ENCODE results near the gene RPL31. TPM values are rescaled to one million over a fixed set of nuclear protein-coding genes. Genes with fewer than 3 reads are reported as not detected.
A peak's percentile ranks its signal among the peaks of the same experiment; 100 is the strongest.

The RPL31 gene
- total and polyA plus RNA-seq, 5 experiments from 2014 or later: 2,599 to 8,494 (median 7,517) TPM

DNA sequence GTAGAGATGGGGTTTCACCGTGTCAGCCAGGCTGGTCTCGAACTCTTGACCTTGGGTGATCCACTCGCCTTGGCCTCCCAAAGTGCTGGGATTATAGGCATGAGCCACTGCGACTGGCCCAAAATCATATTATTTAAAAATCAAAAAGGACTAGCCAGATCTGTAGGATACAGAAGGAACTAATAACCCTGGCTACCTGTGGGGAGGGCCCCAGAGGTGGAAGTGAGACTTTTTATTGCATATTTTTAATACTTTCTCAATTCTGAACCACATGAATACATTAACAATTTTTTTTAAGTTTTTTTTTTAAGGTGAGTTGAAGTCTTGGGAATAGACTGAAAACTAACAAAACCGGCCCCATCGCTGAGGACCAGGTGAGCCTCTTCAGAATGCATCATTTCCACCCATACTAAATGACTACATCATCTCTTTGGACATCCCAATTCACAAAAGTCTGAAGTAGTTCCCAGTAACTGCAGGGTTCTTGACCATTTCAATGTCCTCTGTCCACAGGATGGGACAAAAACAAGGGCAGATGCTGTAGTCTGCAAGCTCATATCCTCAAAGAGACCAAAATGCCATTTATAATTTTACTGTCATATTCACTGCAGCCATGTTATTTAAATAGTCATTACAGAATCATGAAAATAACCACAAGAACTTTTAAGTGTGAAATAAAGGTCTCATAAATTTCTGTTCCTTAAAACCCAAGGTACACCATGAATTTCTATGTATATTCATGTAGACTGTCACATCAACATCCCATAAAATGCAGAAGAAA is 21.4 kb downstream of the RPL31 start:
- POLR2A ChIA-PET: no interaction called here
- H3K4me1 Mint-ChIP-seq: peaks cover 0 to 3% (median 0%) of the 10 kb centered on the region in 4 donors
- H3K27me3 Mint-ChIP-seq: no peaks in the 10 kb centered on the region
- ATAC-seq (no peak), DNase-seq (no peak)
- H3K36me3 Mint-ChIP-seq: peaks cover 0 to 21% (median 4%) of the 10 kb centered on the region in 3 donors
- no peak overlapping the region for H3K4me3 Mint-ChIP-seq
- H3K27ac Mint-ChIP-seq: peak overlapping the region in 1 of 10 donors; percentile 14
- H3K9me3 Mint-ChIP-seq: no peaks in the 10 kb centered on the region

DNA sequence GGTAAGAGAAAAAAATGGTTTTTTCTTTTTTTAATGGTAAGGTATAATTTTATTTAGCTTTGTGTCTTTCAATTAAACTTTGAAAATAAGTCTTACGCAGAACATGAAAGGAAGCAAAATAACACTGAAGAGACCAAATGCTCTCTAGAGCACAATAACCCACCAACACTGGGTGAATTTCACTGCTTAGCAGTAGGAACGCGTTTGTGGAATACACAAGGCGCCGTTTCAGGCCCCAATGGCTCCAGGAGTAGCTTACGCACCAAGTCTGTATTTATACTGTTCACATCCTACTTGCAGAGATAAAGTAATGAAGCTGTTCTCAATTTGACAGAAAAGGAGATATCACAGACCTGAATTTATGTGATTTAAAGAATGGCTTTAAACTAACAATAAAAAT is 23.5 kb downstream of the RPL31 start:
- Mint-ChIP-seq H3K9me3 (no peaks in the 10 kb centered on the region), H3K27ac (no peak overlapping the region)

DNA sequence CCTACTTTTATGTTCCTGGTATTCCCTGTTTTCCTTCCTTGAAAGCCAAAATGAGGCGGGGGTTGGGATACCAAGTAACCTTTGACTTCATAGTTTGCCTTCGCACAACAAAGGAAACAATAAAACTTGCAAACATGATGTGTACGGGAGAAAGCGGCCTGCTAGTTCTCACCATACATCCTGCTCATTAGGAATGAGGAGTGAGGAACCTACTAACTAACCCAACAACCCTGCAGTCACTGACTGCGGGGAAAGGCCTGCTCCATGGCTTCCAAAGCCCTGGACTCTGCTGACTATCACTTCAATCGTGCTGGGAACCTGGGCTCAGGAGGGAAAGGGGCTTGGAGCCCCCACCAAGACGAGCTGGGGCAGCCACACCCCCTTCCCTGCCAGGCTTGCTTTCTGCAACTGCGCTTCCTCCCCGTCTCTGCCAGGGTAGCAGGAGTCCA is 24.2 kb downstream of the RPL31 start:
- no peaks in the 10 kb centered on the region for H3K27me3 Mint-ChIP-seq
- peak overlapping the region in 1 of 10 donors; percentile 22 for H3K27ac Mint-ChIP-seq
- H3K4me1 Mint-ChIP-seq: no peaks in the 10 kb centered on the region
- DNase-seq (no peak), ATAC-seq (no peak)
- POLR2A ChIA-PET: no interaction called here
- H3K36me3 Mint-ChIP-seq: no peaks in the 10 kb centered on the region
- no peaks in the 10 kb centered on the region for H3K9me3 Mint-ChIP-seq
- no peak overlapping the region for H3K4me3 Mint-ChIP-seq

More for the DNA sequence above, 23.5 kb downstream of the RPL31 start:
- POLR2A ChIA-PET: no interaction called here
- no peak for DNase-seq
- no peak for ATAC-seq
- Mint-ChIP-seq H3K4me1 (peaks cover 0 to 2% (median 0%) of the 10 kb centered on the region in 4 donors), H3K4me3 (no peak overlapping the region), H3K27me3 (no peaks in the 10 kb centered on the region), H3K36me3 (peaks cover 0 to 6% (median 4%) of the 10 kb centered on the region in 3 donors)

DNA sequence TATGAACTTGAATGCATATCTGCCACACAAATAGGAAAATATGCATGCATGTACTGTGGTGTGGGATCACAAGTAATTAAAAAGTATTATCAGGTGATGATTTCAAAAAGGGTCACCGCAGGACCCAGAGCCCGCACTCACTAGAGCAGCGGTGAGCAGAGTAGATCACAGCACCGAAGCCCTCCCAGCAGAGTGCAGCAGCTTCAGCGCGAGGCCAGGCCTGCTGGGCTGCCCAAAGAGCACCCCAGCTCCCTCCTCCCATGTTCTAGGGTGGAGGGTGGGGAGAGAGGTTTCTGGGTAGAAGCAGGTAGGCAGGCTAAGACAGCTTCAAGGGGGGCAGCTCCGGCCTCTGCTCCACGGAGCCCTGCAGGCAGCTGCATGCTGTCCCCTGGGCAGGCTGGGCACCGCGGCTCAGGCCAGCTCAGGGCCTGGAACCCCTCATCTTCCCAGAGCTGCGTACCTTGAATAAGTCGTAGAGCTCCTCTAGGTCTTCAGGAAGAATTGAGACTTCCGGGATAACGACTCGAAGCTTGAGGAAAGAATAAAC is 24.9 kb downstream of the RPL31 start:
- Mint-ChIP-seq H3K27ac (no peak overlapping the region), H3K4me3 (no peak overlapping the region), H3K36me3 (no peaks in the 10 kb centered on the region), H3K4me1 (no peaks in the 10 kb centered on the region), H3K9me3 (no peaks in the 10 kb centered on the region), H3K27me3 (peaks cover 0 to 2% (median 0%) of the 10 kb centered on the region in 5 donors)
- DNase-seq: no peak
- no peak for ATAC-seq
- POLR2A ChIA-PET: interaction anchor here (0.7 kb wide), 1 partner anchor 18 kb away, joined by 3 read pairs; no protein-coding TSS in a partner anchor

DNA sequence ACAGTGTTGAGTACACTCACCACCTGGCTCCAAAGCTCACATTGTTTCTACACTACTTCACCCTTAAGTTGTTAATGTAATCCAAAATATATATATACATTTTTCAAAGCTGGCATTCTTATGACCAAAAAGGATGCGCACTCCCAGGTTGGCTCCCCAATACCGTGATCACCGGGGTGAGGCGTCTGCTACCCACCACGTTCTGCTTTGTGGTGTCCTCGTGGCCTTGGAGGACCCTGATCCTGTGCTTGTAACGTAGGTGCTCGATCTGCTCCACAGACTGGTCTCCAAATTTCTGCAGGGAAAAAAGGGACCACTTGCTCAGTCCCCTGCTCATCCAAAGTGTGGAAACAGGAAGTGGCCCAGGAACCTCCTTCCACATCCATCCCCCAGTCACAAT is 25.8 kb downstream of the RPL31 start:
- H3K9me3 Mint-ChIP-seq: no peaks in the 10 kb centered on the region
- no peak overlapping the region for H3K27ac Mint-ChIP-seq
- H3K27me3 Mint-ChIP-seq: peaks cover 0 to 4% (median 0%) of the 10 kb centered on the region in 5 donors
- no peak for DNase-seq
- H3K4me3 Mint-ChIP-seq: no peak overlapping the region
- no peaks in the 10 kb centered on the region for H3K4me1 Mint-ChIP-seq
- POLR2A ChIA-PET: no interaction called here
- ATAC-seq: no peak
- no peaks in the 10 kb centered on the region for H3K36me3 Mint-ChIP-seq

DNA sequence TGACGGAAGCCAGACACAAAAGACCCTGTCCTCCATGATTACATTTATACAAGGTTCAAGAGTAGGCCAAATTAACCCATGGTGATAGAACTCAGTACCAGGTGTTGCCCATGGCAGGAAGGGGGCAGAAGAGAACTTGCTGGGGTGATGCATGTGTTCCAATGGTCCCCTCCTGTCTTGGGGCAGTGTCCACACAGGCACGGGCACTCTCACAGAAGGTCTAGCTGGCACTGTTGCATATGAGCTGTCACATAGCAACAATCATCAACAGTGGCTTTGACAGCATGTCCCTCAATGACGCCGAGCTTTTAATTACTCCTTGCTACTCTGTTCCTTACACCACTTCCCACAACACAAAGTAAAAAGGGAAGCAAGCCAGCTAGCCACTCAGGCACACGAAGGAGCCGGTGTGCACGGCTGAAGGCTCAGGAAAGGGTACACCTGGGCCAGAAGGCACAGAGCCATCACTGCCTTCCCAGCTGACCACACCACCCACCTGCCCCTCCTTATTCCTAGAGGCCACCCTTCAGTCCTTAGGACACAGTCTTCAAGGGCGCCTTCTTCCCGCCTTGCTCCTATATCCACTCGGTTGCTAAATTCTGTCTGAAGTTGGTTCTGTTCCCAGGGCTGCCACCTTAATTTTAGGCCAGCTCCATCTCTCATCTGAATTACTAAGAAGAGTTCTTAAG is 28.9 kb downstream of the RPL31 start:
- Mint-ChIP-seq H3K9me3 (no peaks in the 10 kb centered on the region), H3K27ac (no peak overlapping the region), H3K27me3 (peaks cover 0 to 10% (median 0%) of the 10 kb centered on the region in 5 donors), H3K4me1 (no peaks in the 10 kb centered on the region), H3K4me3 (no peak overlapping the region), H3K36me3 (no peaks in the 10 kb centered on the region)
- POLR2A ChIA-PET: no interaction called here
- ATAC-seq (no peak), DNase-seq (no peak)

DNA sequence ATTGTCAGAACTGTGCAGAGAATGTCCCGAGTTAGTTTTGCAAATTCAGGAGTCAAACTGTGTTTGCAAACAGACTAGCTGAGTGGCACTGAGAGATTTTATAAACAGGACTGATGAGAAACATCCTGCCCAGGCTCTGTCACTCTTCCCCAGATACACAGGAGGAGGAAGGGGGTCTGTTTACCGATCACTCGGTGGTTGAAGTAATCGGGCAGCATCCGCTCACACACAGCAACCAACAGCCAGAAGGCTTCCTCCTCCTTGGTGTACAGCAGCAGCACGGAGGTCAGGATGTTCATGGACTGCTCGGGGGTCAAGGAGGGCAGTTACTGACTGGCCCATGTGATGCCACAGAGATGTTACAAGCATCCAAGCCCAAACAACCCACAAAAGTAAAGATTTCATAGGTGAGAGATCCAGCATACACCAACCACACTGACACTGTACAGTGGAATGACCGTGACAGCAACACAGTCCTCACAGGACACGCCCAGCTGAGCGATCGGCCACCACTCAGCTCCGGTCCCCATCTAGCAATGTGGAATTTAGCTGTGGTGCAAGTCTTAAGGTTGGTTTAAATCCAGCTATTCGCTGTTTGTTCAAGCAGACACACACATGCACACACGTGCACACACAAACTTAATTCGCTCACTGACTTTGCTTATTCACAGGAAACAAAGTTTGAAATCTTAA is 30.1 kb downstream of the RPL31 start:
- H3K4me1 Mint-ChIP-seq: no peaks in the 10 kb centered on the region
- ATAC-seq: no peak
- H3K27me3 Mint-ChIP-seq: peaks cover 0 to 10% (median 2%) of the 10 kb centered on the region in 5 donors
- H3K4me3 Mint-ChIP-seq: no peak overlapping the region
- H3K9me3 Mint-ChIP-seq: no peaks in the 10 kb centered on the region
- no peaks in the 10 kb centered on the region for H3K36me3 Mint-ChIP-seq
- POLR2A ChIA-PET: interaction anchor here (0.9 kb wide), 1 partner anchor 49 kb away, joined by 3 read pairs; no protein-coding TSS in a partner anchor
- H3K27ac Mint-ChIP-seq: no peak overlapping the region
- no peak for DNase-seq

DNA sequence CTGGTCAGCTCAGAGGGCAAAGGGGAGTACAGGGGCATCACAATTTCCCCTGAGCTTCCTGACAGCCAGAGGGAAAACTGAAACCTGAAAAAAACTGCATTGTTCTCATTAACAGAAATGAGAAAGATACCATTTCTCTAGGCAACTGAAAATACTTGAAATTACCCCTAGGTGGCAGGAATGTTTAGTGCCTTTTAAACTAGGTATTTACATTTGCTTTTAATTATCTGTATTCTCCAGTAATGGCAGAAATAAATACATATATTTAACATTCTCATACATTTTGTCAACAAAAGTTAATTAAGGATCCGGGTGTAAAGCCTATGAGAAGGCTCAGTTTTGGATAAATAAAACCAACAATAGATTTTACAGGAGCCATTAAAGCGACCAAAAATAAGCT is 34.5 kb downstream of the RPL31 start:
- Mint-ChIP-seq H3K4me1 (no peaks in the 10 kb centered on the region), H3K27ac (no peak overlapping the region), H3K27me3 (peaks cover 0 to 10% (median 2%) of the 10 kb centered on the region in 5 donors), H3K4me3 (no peak overlapping the region), H3K36me3 (no peaks in the 10 kb centered on the region), H3K9me3 (no peaks in the 10 kb centered on the region)
- ATAC-seq: no peak
- no peak for DNase-seq
- POLR2A ChIA-PET: no interaction called here

DNA sequence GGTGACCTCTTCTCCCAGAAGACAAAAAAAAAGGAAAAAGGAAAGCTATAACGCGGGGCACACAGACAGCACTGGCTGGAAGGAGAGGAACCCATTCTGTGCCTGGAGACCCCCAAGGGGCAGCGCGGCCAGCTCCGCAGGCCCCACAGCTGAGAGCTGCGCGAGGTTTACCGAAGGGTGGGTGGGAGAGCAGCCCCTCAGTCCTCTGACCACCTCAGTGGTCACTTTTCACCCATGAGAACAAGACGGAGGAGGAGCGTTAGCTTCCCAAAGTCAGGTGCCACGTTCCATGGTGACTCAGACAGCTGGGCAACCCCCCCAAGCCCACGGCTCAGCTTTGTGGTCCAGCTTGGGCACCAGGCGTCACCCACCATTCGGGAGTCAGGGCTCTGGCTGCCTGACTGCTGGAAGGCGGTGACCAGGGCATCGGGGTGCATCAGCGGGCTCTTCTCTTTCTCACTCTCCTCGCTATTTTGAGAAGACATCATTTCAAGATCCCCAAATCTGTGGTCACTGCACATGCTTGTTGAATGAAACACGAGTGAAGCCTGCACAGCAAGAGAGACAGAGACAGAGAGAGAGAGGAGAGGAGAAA is 35.2 kb downstream of the RPL31 start:
- ATAC-seq (no peak), DNase-seq (no peak)
- no peak overlapping the region for H3K4me3 Mint-ChIP-seq
- POLR2A ChIA-PET: no interaction called here
- H3K36me3 Mint-ChIP-seq: no peaks in the 10 kb centered on the region
- H3K4me1 Mint-ChIP-seq: no peaks in the 10 kb centered on the region
- no peak overlapping the region for H3K27ac Mint-ChIP-seq
- peaks cover 0 to 10% (median 2%) of the 10 kb centered on the region in 5 donors for H3K27me3 Mint-ChIP-seq
- no peaks in the 10 kb centered on the region for H3K9me3 Mint-ChIP-seq

DNA sequence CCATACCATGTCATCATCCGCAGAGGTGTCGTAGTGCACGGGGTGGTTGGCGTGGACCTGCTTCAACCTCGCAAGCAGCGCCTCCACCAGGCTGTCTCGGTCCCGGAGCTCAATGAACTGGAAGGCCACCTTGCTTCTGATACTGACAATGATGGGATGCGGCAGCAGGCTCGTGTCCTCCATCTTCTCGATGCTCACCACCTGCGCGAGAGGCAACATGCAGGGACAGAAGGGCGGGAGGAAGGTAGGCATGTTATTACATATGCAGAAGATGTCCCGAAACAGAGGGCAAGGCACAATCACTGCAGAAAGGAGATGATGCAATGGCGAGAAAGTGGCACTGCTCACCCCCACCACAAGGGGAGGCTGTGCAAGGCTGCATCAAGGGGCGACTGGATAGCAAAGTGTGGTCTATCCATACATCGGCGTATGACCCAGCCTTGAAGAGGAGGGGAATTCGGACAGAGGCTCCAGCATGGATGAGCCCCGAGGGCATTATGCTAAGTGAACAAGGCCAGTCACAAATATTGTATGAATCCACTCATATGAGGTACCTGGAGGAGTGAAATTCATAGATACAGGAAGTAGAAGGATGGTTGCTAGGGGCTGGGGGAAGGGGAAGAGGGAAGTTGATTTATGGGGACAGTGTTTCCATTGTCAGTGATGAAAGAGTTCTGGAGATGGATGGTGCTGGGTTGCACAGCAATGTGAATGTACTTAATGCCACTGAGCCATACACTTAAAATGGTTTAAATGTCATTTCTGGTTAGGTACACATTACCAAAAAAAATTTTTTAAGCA is 36.6 kb downstream of the RPL31 start:
- H3K9me3 Mint-ChIP-seq: no peaks in the 10 kb centered on the region
- no peaks in the 10 kb centered on the region for H3K36me3 Mint-ChIP-seq
- no peak for DNase-seq
- H3K27me3 Mint-ChIP-seq: peaks cover 0 to 10% (median 2%) of the 10 kb centered on the region in 5 donors
- no peak overlapping the region for H3K4me3 Mint-ChIP-seq
- H3K27ac Mint-ChIP-seq: peak overlapping the region in 1 of 10 donors; percentile 30
- H3K4me1 Mint-ChIP-seq: no peaks in the 10 kb centered on the region
- POLR2A ChIA-PET: no interaction called here
- no peak for ATAC-seq

DNA sequence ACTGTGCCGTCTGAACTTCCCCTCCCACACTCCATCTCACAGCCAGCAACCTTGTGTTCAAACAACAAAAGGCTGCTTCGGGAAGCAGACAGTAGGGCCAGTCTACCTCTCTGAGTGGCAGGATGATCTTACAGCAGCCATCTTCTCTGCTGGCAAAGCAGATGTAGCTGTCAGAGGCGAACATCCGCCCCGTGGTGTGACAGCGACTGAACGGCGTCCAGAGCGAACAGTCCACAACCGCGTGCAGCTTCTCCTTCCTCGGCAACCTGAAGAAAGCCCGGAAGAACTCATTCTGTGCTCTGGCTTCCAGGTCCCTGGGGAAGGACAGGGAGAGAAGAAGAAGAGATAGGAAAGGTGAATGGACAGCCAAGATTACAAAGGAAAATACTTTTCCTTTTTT is 38.0 kb downstream of the RPL31 start:
- H3K36me3 Mint-ChIP-seq: no peaks in the 10 kb centered on the region
- peaks cover 0 to 2% (median under 1%) of the 10 kb centered on the region in 5 donors for H3K27me3 Mint-ChIP-seq
- POLR2A ChIA-PET: no interaction called here
- H3K4me1 Mint-ChIP-seq: no peaks in the 10 kb centered on the region
- no peaks in the 10 kb centered on the region for H3K9me3 Mint-ChIP-seq
- ATAC-seq (no peak), DNase-seq (no peak)
- H3K27ac Mint-ChIP-seq: no peak overlapping the region
- H3K4me3 Mint-ChIP-seq: no peak overlapping the region

DNA sequence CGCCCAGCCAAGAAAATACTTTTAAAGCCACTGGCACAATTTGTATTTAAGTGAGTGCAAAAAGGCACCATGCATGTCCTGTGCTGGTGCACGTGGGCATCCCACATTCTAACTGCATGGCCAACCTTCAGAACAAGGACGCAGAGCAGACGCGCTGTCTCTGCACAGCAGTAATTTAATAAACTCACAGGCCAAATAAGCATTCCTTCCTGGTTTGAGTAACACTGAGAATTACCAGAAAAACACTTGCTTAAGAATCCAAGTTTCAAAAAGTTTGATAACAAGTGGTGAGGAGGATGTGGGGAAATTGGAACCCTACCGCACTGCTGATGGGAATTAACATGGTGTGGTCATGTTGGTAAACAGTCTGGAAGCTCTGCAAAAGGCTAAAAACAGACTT is 38.7 kb downstream of the RPL31 start:
- Mint-ChIP-seq H3K4me1 (no peaks in the 10 kb centered on the region), H3K4me3 (no peak overlapping the region), H3K27ac (peak overlapping the region in 1 of 10 donors; percentile 75), H3K9me3 (no peaks in the 10 kb centered on the region), H3K36me3 (no peaks in the 10 kb centered on the region), H3K27me3 (peaks cover 0 to 2% (median 0%) of the 10 kb centered on the region in 5 donors)
- no peak for ATAC-seq
- POLR2A ChIA-PET: no interaction called here
- no peak for DNase-seq

Measured in naive thymus-derived CD8-positive, alpha-beta T cell (primary cell).